H9 (cell line): ENCODE data around the gene IL21R. TPM values are rescaled to one million over a fixed set of nuclear protein-coding genes. Genes with fewer than 3 reads are reported as not detected.

Experiments used
- DNase-seq: peaks from one replicate; pipeline ENCODE4 v3.0.0-alpha.2; 2017
- H2AFZ ChIP-seq: one replicate; pipeline ENCODE4 v1.6.1; 2013; ENCODE audit warnings: mild to moderate bottlenecking, low read length, control low read depth, moderate library complexity
- H2AK5ac ChIP-seq: 2 replicates; pipeline ENCODE4 v1.6.1; 2013; ENCODE audit warnings: low read length, control low read depth, mixed read lengths; ENCODE audit not compliant: insufficient read length
- H2BK120ac ChIP-seq: one replicate; pipeline ENCODE4 v1.6.1; 2013; ENCODE audit warnings: low read depth, mild to moderate bottlenecking, low read length, control low read depth, inconsistent platforms; ENCODE audit not compliant: poor library complexity, severe bottlenecking
- H2BK12ac ChIP-seq: 2 replicates; pipeline ENCODE4 v1.6.1; 2013; ENCODE audit warnings: low read length, control low read depth, mixed read lengths, low read depth; ENCODE audit not compliant: insufficient read length
- H2BK15ac ChIP-seq: 2 replicates; pipeline ENCODE4 v1.6.1; 2013; ENCODE audit warnings: low read depth, low read length, control low read depth
- H2BK20ac ChIP-seq: one replicate; pipeline ENCODE4 v1.6.1; 2013; ENCODE audit warnings: low read depth, mild to moderate bottlenecking, low read length, control low read depth, inconsistent platforms; ENCODE audit not compliant: poor library complexity, severe bottlenecking
- H2BK5ac ChIP-seq: 2 replicates; pipeline ENCODE4 v1.6.1; 2013; ENCODE audit warnings: low read length, control low read depth, mixed read lengths; ENCODE audit not compliant: insufficient read length
- H3K14ac ChIP-seq: 2 replicates; pipeline ENCODE4 v1.6.1; 2013; ENCODE audit warnings: low read length, control low read depth; ENCODE audit not compliant: insufficient read depth
- H3K18ac ChIP-seq: 2 replicates; pipeline ENCODE4 v1.6.1; 2013; ENCODE audit warnings: low read depth, mild to moderate bottlenecking, mixed read lengths, low read length, control low read depth; ENCODE audit not compliant: insufficient read length
- H3K23ac ChIP-seq: 2 replicates; pipeline ENCODE4 v1.6.1; 2013; ENCODE audit warnings: low read length, control low read depth, mixed read lengths, low read depth; ENCODE audit not compliant: insufficient read length
- H3K23me2 ChIP-seq: 2 replicates; pipeline ENCODE4 v1.6.1; 2013; ENCODE audit warnings: low read depth, mild to moderate bottlenecking, mixed read lengths, low read length, control low read depth; ENCODE audit not compliant: insufficient read length, poor library complexity, severe bottlenecking
- H3K27ac ChIP-seq: 2 replicates; pipeline ENCODE4 v1.5.1; 2013; ENCODE audit warnings: low read length, control low read depth, mixed read lengths, low read depth; ENCODE audit not compliant: insufficient read length
- H3K27me3 ChIP-seq: 2 replicates; pipeline ENCODE4 v1.6.1; 2013; ENCODE audit warnings: low read length, control low read depth, inconsistent platforms; ENCODE audit not compliant: insufficient read depth
- H3K4ac ChIP-seq: 2 replicates; pipeline ENCODE4 v1.6.1; 2013; ENCODE audit warnings: low read depth, mild to moderate bottlenecking, control low read depth, inconsistent platforms, low read length, moderate library complexity
- H3K4me1 ChIP-seq: 2 replicates; pipeline ENCODE4 v1.6.1; 2013; ENCODE audit warnings: low read length, control low read depth, inconsistent platforms; ENCODE audit not compliant: insufficient read depth
- H3K4me2 ChIP-seq: 2 replicates; pipeline ENCODE4 v1.6.1; 2013; ENCODE audit warnings: low read length, control low read depth, mixed read lengths; ENCODE audit not compliant: insufficient read length, insufficient read depth
- H3K56ac ChIP-seq: 2 replicates; pipeline ENCODE4 v1.6.1; 2013; ENCODE audit warnings: low read depth, mild to moderate bottlenecking, mixed read lengths, low read length, control low read depth; ENCODE audit not compliant: insufficient read length
- H3K79me1 ChIP-seq: 2 replicates; pipeline ENCODE4 v1.6.1; 2013; ENCODE audit warnings: low read depth, mild to moderate bottlenecking, moderate library complexity, low read length, control low read depth, inconsistent platforms; ENCODE audit not compliant: insufficient read depth, poor library complexity, severe bottlenecking
- H3K79me2 ChIP-seq: 2 replicates; pipeline ENCODE4 v1.6.1; 2013; ENCODE audit warnings: low read length, control low read depth, inconsistent platforms; ENCODE audit not compliant: insufficient read depth
- H3K9ac ChIP-seq: 2 replicates; pipeline ENCODE4 v1.6.1; 2013; ENCODE audit warnings: low read length, control low read depth, mixed read lengths; ENCODE audit not compliant: insufficient read length; ENCODE audit errors: extremely low read depth
- H3K9me3 ChIP-seq: one replicate; pipeline ENCODE4 v1.6.1; 2013; ENCODE audit warnings: low read depth, low read length, inconsistent platforms; ENCODE audit not compliant: control insufficient read depth
- H3T11ph ChIP-seq: one replicate; pipeline ENCODE4 v1.6.1; 2013; ENCODE audit warnings: mild to moderate bottlenecking, low read length, control low read depth, inconsistent platforms
- H4K20me1 ChIP-seq: one replicate; pipeline ENCODE4 v1.6.1; 2013; ENCODE audit not compliant: control insufficient read depth, insufficient read length, insufficient read depth
- H4K5ac ChIP-seq: 2 replicates; pipeline ENCODE4 v1.6.1; 2013; ENCODE audit warnings: low read depth, mild to moderate bottlenecking, mixed read lengths, low read length, control low read depth; ENCODE audit not compliant: insufficient read length
- H4K8ac ChIP-seq: replicated peaks from 2 replicates; pipeline ENCODE4 v1.6.1; 2013; ENCODE audit warnings: low read length, control low read depth, mixed read lengths, low read depth; ENCODE audit not compliant: insufficient read length
- H4K91ac ChIP-seq: 2 replicates; pipeline ENCODE4 v1.6.1; 2013; ENCODE audit warnings: low read depth, mild to moderate bottlenecking, moderate library complexity, mixed read lengths, low read length, control low read depth; ENCODE audit not compliant: insufficient read length
- H3K27ac Mint-ChIP-seq, 3 experiments: 2 replicates in 2 of 3; 3 replicates in 1 of 3; pipeline ENCODE4 v1.8.0; 2020 to 2021; ENCODE audit warnings: mixed read lengths in 3 of 3, mild to moderate bottlenecking in 1 of 3, moderate library complexity in 1 of 3
- H3K27me3 Mint-ChIP-seq: 2 replicates; pipeline ENCODE4 v1.8.0; 2021; ENCODE audit warnings: low read depth, mild to moderate bottlenecking, moderate library complexity, mixed read lengths
- H3K36me3 Mint-ChIP-seq, 3 experiments: 2 replicates in 2 of 3; 3 replicates in 1 of 3; pipeline ENCODE4 v1.8.0; 2020 to 2021; ENCODE audit warnings: low read depth in 3 of 3, mixed read lengths in 3 of 3; ENCODE audit not compliant: insufficient read depth in 1 of 3
- H3K4me1 Mint-ChIP-seq, 2 experiments: 2 replicates each; pipeline ENCODE4 v1.8.0; 2020; ENCODE audit warnings: mixed read lengths in 2 of 2
- H3K4me3 Mint-ChIP-seq, 2 experiments: 2 replicates in 1 of 2; 3 replicates in 1 of 2; pipeline ENCODE4 v1.8.0; 2020 to 2021; ENCODE audit warnings: mild to moderate bottlenecking in 2 of 2, mixed read lengths in 2 of 2, moderate library complexity in 1 of 2
- H3K9me3 Mint-ChIP-seq, 2 experiments: 2 replicates in 1 of 2; 3 replicates in 1 of 2; pipeline ENCODE4 v1.8.0; 2020; ENCODE audit warnings: mild to moderate bottlenecking in 2 of 2, mixed read lengths in 2 of 2, moderate library complexity in 1 of 2
- WGBS: extraction: QIAGEN DNeasy Blood & Tissue Kit; methylation state at CpG from one replicate; pipeline ENCODE4 v1.1.7; 2013; ENCODE audit warnings: missing lambda C conversion rate, low lambda C conversion rate, mixed read lengths; ENCODE audit not compliant: insufficient read length; ENCODE audit errors: extremely low coverage; 5-methylcytosine and 5-hydroxymethylcytosine counted together
- total RNA-seq: library from RNA; stranded (reverse); gene quantifications from 2 replicates; pipeline ENCODE4 v1.2.1, GENCODE V29; 2021
- TF ChIP-seq, protein P1 (sequence below): fragments of 200-600 bp; sonication (generic); conservative IDR thresholded peaks from 3 replicates; pipeline ENCODE4 v1.8.0; 2021; ENCODE audit warnings: antibody characterized with exemption, mild to moderate bottlenecking

Gene IL21R
- total RNA-seq, 1 experiment from 2014 or later, result 0.07 TPM

DNA sequence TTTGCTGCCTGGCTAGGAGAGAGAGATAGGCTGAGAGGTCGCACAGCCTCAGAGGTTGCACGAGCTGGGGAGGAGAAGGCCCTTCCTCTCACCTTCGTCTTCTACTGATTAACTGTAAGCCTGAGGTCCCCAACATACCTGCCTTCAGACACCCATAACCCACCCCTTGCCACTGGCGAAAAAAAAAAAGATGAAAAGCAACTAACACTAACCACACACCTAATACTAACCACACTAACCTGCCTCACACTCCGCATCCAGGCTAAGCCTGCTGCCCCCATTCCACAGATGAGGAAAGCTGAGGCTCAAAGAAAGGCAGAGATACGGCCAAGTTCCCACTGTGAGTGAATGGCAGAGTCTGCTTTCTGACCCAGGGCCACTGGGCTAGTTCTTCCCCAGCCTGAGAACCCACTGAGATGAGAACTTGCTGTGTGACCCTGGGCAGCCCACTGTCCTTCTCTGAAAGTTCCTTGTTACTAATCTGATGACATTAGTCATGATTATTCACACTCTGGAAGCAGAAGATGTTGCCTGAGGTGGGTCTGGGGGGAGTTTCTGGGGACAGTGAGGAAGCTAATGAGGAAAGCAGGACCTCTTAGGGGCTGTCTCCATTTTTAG, 4.6 kb downstream of the IL21R start:
- H2BK120ac ChIP-seq, result no peak overlapping the region
- H4K20me1 ChIP-seq, result no peaks in the 10 kb centered on the region
- H3K4me1 ChIP-seq, result no peaks in the 10 kb centered on the region
- H3K4me1 Mint-ChIP-seq, result peaks cover 27 to 31% of the 10 kb centered on the region in 2 experiments
- no CpG with 5 or more reads among the region's 6 CpGs for WGBS
- no peak overlapping the region for H3K56ac ChIP-seq
- no peak overlapping the region for H2BK20ac ChIP-seq
- H4K91ac ChIP-seq, result no peak overlapping the region
- H3K23ac ChIP-seq, result no peak overlapping the region
- H3K79me1 ChIP-seq, result no peaks in the 10 kb centered on the region
- no peak overlapping the region for H3K4me2 ChIP-seq
- no peak overlapping the region for H3K9ac ChIP-seq
- peak overlapping the region in 1 of 3 experiments; percentile 20; a peak in 1 of 7 replicates for H3K27ac Mint-ChIP-seq
- H3K18ac ChIP-seq, result no peak overlapping the region
- no peak overlapping the region for H2AFZ ChIP-seq
- H4K8ac ChIP-seq, result no peak overlapping the region
- 0 out of 2 replicates have a peak, but pooled peaks cover 1% of the 10 kb centered on the region for H3K27me3 Mint-ChIP-seq
- TF ChIP-seq, protein P1, sequence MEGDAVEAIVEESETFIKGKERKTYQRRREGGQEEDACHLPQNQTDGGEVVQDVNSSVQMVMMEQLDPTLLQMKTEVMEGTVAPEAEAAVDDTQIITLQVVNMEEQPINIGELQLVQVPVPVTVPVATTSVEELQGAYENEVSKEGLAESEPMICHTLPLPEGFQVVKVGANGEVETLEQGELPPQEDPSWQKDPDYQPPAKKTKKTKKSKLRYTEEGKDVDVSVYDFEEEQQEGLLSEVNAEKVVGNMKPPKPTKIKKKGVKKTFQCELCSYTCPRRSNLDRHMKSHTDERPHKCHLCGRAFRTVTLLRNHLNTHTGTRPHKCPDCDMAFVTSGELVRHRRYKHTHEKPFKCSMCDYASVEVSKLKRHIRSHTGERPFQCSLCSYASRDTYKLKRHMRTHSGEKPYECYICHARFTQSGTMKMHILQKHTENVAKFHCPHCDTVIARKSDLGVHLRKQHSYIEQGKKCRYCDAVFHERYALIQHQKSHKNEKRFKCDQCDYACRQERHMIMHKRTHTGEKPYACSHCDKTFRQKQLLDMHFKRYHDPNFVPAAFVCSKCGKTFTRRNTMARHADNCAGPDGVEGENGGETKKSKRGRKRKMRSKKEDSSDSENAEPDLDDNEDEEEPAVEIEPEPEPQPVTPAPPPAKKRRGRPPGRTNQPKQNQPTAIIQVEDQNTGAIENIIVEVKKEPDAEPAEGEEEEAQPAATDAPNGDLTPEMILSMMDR, result no peak
- H3K4ac ChIP-seq, result no peak overlapping the region
- no peaks in the 10 kb centered on the region for H3K23me2 ChIP-seq
- H3K36me3 Mint-ChIP-seq, result peaks cover 0 to under 1% (median 0%) of the 10 kb centered on the region in 3 experiments; a peak in 2 of 7 replicates
- no peaks in the 10 kb centered on the region for H3K9me3 ChIP-seq
- H3K4me3 Mint-ChIP-seq, result no peak overlapping the region
- no peak overlapping the region for H3K14ac ChIP-seq
- DNase-seq, result no peak
- peaks cover under 1 to 7% of the 10 kb centered on the region in 2 experiments for H3K9me3 Mint-ChIP-seq
- H3T11ph ChIP-seq, result no peak overlapping the region
- no peak overlapping the region for H2BK5ac ChIP-seq
- H2AK5ac ChIP-seq, result no peak overlapping the region
- no peaks in the 10 kb centered on the region for H3K79me2 ChIP-seq
- H4K5ac ChIP-seq, result no peak overlapping the region
- H3K27me3 ChIP-seq, result no peaks in the 10 kb centered on the region
- no peak overlapping the region for H2BK15ac ChIP-seq
- H2BK12ac ChIP-seq, result no peak overlapping the region
- H3K27ac ChIP-seq, result no peak overlapping the region
